Lower lobe of right lung (tissue), 2 donors: ENCODE results near the gene SNX13. TPM values are rescaled to one million over a fixed set of nuclear protein-coding genes. Genes with fewer than 3 reads are reported as not detected.

Experiments used
- ATAC-seq, 2 donors: fragments of 200-7000 bp; cut with Tn5 transposase; one replicate each; pipeline ENCODE4 v1.9.1; 2020 to 2022; ENCODE audit warnings: mild to moderate bottlenecking in 2 of 2, moderate library complexity in 2 of 2
- DNase-seq: peaks from one replicate; pipeline ENCODE4 v3.0.0-alpha.2; 2020
- H3K27ac ChIP-seq: fragments of 200-600 bp; one replicate; pipeline ENCODE4 v1.8.0; 2022
- H3K27me3 ChIP-seq: fragments of 200-600 bp; one replicate; pipeline ENCODE4 v1.8.0; 2022; ENCODE audit warnings: low read depth
- H3K36me3 ChIP-seq: fragments of 200-600 bp; one replicate; pipeline ENCODE4 v1.8.0; 2022; ENCODE audit warnings: mild to moderate bottlenecking
- H3K4me1 ChIP-seq: fragments of 200-600 bp; one replicate; pipeline ENCODE4 v1.8.0; 2022
- H3K4me3 ChIP-seq: fragments of 200-600 bp; one replicate; pipeline ENCODE4 v1.8.0; 2022; ENCODE audit warnings: mild to moderate bottlenecking
- H3K9me3 ChIP-seq: fragments of 200-600 bp; one replicate; pipeline ENCODE4 v1.8.0; 2022
- CTCF ChIP-seq: fragments of 200-600 bp; IDR thresholded peaks from one replicate; pipeline ENCODE4 v1.8.0; 2022; ENCODE audit warnings: antibody characterized with exemption, mild to moderate bottlenecking
- intact Hi-C: fragments of 100-400 bp; cut with DNase I; formaldehyde crosslinking; loops from one replicate; pipeline ENCODE4 v1.11.0; 2022
- long read RNA-seq: library from polyadenylated mRNA; unstranded; transcript quantifications from one replicate; pipeline ENCODE4 v2.0.0, GENCODE V29; 2021
- total RNA-seq: library from RNA; stranded (reverse); fragmentation: NEBNext Ultra II Directional; extraction: Animal tissue kit (Norgen Biotek cat#: 25700); gene quantifications from one replicate; pipeline ENCODE4 v1.2.1, GENCODE V29; 2021
- donor health status: DM: no; HTN: yes; CAD: no; lungs with severe emphysema.

SNX13 gene, protein sequence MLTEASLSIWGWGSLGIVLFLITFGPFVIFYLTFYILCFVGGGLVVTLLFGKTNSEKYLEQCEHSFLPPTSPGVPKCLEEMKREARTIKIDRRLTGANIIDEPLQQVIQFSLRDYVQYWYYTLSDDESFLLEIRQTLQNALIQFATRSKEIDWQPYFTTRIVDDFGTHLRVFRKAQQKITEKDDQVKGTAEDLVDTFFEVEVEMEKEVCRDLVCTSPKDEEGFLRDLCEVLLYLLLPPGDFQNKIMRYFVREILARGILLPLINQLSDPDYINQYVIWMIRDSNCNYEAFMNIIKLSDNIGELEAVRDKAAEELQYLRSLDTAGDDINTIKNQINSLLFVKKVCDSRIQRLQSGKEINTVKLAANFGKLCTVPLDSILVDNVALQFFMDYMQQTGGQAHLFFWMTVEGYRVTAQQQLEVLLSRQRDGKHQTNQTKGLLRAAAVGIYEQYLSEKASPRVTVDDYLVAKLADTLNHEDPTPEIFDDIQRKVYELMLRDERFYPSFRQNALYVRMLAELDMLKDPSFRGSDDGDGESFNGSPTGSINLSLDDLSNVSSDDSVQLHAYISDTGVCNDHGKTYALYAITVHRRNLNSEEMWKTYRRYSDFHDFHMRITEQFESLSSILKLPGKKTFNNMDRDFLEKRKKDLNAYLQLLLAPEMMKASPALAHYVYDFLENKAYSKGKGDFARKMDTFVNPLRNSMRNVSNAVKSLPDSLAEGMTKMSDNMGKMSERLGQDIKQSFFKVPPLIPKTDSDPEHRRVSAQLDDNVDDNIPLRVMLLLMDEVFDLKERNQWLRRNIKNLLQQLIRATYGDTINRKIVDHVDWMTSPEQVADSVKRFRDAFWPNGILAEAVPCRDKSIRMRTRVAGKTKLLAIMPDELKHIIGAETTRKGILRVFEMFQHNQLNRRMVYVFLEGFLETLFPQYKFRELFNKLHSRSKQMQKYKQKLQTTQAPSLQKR
- total RNA-seq, result 62.7 TPM
- long read RNA-seq, full-length matches to known transcripts, result 31 of 54 reads
- long read RNA-seq, partial matches to known transcripts, result 6 of 54 reads
- long read RNA-seq, other reads (novel, unspliced or antisense), result 17 of 54 reads

DNA sequence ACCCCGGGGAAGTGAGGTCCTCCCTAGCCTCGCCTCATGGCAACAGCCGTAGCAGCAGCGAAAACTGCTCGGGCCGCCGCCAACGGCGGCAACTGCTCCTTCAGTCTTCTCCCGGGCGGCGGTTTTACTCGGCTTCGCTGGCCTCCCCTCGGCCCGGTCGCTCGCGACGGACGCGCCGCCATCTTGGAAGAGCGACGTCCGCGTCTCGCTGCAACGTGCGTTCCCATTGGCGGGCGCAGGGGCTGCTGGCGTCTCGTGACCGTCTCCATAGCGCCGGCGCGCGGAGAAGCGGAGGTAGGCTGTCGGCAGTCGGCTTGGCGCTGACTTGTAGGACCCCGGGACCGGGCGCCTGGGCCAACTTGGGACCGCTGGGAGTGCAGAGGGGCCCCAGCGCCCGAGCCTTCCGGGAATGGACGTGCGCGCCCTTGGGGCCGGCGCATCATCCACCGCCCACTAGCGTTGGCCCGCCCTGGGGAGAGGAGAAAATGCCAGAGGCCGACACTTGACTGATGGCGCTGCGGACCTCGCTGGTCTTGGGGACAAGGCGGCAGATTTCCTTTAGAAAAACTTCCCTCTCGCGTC, at the start of gene SNX13:
Gene SNX13 (minus strand): TSS at position 193 of the 582 bp plus-strand sequence. CDS start 199 bp downstream, outside the sequence.
- Histone ChIP-seq H3K9me3 (no peaks in the 10 kb centered on the region), H3K27me3 (no peaks in the 10 kb centered on the region), H3K36me3 (no peaks in the 10 kb centered on the region), H3K27ac (peak within 1 kb of the TSS; percentile 97), H3K4me1 (peaks cover 39% of the 10 kb centered on the region), H3K4me3 (peak within 1 kb of the TSS; percentile 70)
- ATAC-seq (peak; percentile 99), DNase-seq (peak; percentile 96)
- intact Hi-C loops, result no loop called here
- peak; percentile 59 for TF ChIP-seq CTCF

DNA sequence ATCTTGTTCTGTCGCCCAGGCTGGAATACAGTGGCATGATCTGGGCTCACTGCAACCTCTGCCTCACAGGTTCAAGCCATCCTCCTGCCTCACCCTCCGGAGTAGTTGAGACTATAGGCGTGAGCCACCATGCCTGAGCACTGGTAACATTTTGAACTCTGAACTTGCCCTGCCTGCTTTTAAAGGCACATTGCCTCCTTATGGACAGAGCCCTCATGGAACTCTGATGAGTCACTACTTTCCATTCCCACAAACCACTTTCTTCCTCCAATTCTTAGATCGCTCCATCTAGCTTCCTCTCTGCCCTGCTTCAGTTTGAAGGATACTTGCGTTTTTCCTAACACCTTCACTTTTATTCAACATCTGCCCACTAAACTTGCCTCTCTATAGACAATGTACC, 49.3 kb upstream of the SNX13 start:
- H3K9me3 ChIP-seq, result no peaks in the 10 kb centered on the region
- H3K27ac ChIP-seq, result no peak overlapping the region

GRCh38 chr7:17988858-17989257, 48.6 kb upstream of the SNX13 start:
- TF ChIP-seq CTCF, result no peak

More for the DNA sequence above, 49.3 kb upstream of the SNX13 start:
- DNase-seq, result no peak
- Histone ChIP-seq H3K36me3 (no peaks in the 10 kb centered on the region), H3K27me3 (no peaks in the 10 kb centered on the region), H3K4me3 (no peak overlapping the region), H3K4me1 (no peaks in the 10 kb centered on the region)
- TF ChIP-seq CTCF, result no peak
- no peak for ATAC-seq
- intact Hi-C loops, result no loop called here

GRCh38 chr7:17988141-17988540, 47.8 kb upstream of the SNX13 start:
- no peak for DNase-seq
- TF ChIP-seq CTCF, result no peak
- H3K9me3 ChIP-seq, result no peaks in the 10 kb centered on the region
- no peaks in the 10 kb centered on the region for H3K36me3 ChIP-seq
- intact Hi-C loops, result no loop called here
- no peaks in the 10 kb centered on the region for H3K27me3 ChIP-seq
- H3K27ac ChIP-seq, result no peak overlapping the region
- ATAC-seq, result peak; percentile 84 to 87
- H3K4me3 ChIP-seq, result no peak overlapping the region
- H3K4me1 ChIP-seq, result no peaks in the 10 kb centered on the region

More at GRCh38 chr7:17988858-17989257, 48.6 kb upstream of the SNX13 start:
- intact Hi-C loops, result no loop called here
- H3K4me3 ChIP-seq, result no peak overlapping the region
- H3K27ac ChIP-seq, result no peak overlapping the region
- H3K27me3 ChIP-seq, result no peaks in the 10 kb centered on the region
- ATAC-seq, result no peak
- H3K9me3 ChIP-seq, result no peaks in the 10 kb centered on the region
- H3K4me1 ChIP-seq, result no peaks in the 10 kb centered on the region
- no peak for DNase-seq
- no peaks in the 10 kb centered on the region for H3K36me3 ChIP-seq

DNA sequence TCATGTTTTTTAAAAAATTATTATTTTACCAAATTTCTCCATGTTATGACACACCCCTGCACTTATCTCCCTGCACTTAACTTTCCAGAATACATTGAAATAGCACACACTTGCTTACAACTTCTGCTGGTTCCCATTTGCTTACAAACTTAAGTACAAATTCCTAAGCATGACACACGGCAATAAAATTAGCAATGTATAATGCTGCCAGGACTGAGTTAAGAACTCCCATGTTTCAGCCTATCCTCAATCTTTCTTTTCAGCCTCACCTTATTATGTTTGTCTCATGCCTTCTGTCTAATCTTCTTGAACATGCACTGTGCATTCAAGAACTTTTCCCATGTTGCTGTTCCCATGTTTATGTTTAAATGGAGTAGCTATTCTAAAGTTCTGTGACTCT, 46.6 kb upstream of the SNX13 start:
- no peaks in the 10 kb centered on the region for H3K27me3 ChIP-seq
- no peaks in the 10 kb centered on the region for H3K36me3 ChIP-seq
- no peak overlapping the region for H3K27ac ChIP-seq
- ATAC-seq (peak; percentile 70 to 83), DNase-seq (no peak)
- H3K4me3 ChIP-seq, result no peak overlapping the region
- intact Hi-C loops, result no loop called here
- H3K4me1 ChIP-seq, result no peaks in the 10 kb centered on the region
- TF ChIP-seq CTCF, result no peak
- no peaks in the 10 kb centered on the region for H3K9me3 ChIP-seq
